Kidney epithelial cell (primary cell): ENCODE results near the gene DHFR. TPM values are rescaled to one million over a fixed set of nuclear protein-coding genes. Genes with fewer than 3 reads are reported as not detected.
"Not testable (repeated sequence)": the region's sequence is repeated elsewhere in the genome, so short reads cannot be mapped to it uniquely, and the experiment has no call there.

ENCODE experiments used
- DNase-seq: peaks from one replicate; pipeline ENCODE4 v3.0.0-alpha.2; 2010; ENCODE audit warnings: low read depth
- H3K27me3 ChIP-seq: 2 replicates; pipeline ENCODE4 v1.6.0; 2011; ENCODE audit warnings: low read length; ENCODE audit not compliant: control insufficient read depth, insufficient read depth
- H3K36me3 ChIP-seq: 2 replicates; pipeline ENCODE4 v1.5.1; 2011; ENCODE audit warnings: low read length; ENCODE audit not compliant: control insufficient read depth, insufficient read depth
- H3K4me3 ChIP-seq: 2 replicates; pipeline ENCODE4 v1.5.1; 2011; ENCODE audit warnings: low read depth, mild to moderate bottlenecking, control low read depth, low read length
- total RNA-seq: library from RNA; depleted of rRNA; stranded (reverse); fragments of >200 nt; gene quantifications from 2 replicates; pipeline ENCODE4 v1.2.3, GENCODE V29; 2015
- TF ChIP-seq, protein P1 (sequence below): IDR thresholded peaks from 2 replicates; pipeline ENCODE4 v1.5.1; 2011; ENCODE audit warnings: mild to moderate bottlenecking, moderate library complexity, low read length, control low read depth, inconsistent platforms; ENCODE audit not compliant: insufficient read depth, poor library complexity, severe bottlenecking

The DHFR gene
- total RNA-seq, 1 donor from 2014 or later: 18.5 TPM

DNA sequence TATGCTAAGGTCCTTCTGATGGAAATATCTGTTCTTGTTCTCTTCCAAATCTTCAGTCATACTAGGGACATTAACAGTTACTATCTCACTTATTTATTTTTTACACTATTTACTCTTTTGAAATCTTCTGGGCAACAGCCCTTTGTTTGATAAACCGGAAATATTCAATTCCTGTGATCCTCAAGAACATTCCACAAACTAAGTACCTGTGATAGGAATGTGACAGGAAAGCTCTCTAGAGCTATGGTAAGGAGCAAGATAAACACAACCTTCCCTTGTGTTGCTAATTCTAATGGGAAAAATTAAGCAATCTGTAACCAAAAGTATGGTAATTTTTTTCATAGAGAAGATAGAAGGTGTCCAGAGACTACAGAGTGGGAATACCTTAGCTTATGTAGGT lies 62.7 kb downstream of the DHFR start:
- Histone ChIP-seq H3K36me3 (no peaks in the 10 kb centered on the region), H3K27me3 (no peaks in the 10 kb centered on the region), H3K4me3 (no peak overlapping the region)
- TF ChIP-seq, protein P1, sequence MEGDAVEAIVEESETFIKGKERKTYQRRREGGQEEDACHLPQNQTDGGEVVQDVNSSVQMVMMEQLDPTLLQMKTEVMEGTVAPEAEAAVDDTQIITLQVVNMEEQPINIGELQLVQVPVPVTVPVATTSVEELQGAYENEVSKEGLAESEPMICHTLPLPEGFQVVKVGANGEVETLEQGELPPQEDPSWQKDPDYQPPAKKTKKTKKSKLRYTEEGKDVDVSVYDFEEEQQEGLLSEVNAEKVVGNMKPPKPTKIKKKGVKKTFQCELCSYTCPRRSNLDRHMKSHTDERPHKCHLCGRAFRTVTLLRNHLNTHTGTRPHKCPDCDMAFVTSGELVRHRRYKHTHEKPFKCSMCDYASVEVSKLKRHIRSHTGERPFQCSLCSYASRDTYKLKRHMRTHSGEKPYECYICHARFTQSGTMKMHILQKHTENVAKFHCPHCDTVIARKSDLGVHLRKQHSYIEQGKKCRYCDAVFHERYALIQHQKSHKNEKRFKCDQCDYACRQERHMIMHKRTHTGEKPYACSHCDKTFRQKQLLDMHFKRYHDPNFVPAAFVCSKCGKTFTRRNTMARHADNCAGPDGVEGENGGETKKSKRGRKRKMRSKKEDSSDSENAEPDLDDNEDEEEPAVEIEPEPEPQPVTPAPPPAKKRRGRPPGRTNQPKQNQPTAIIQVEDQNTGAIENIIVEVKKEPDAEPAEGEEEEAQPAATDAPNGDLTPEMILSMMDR: no peak
- no peak for DNase-seq

DNA sequence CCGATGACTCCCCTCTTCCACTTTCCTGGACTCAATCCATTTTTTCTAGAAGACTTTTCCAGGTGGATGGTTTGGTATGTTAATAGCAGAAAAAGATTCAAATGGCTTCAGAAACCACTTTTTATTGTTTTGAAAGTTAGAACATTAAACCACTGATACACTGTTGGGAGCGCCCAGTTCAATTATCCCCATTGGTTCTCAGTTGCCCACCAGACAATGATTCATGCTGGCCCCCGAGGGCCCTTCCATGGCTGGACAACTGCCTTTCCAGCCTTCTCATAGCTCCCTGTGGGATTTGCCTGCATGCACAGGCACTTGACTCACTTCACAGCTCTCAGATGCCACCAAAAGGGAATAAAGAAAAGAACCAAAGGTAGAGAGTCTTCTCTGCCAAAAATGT lies 63.4 kb downstream of the DHFR start:
- Histone ChIP-seq H3K4me3 (no peak overlapping the region), H3K27me3 (no peaks in the 10 kb centered on the region), H3K36me3 (no peaks in the 10 kb centered on the region)
- TF ChIP-seq, protein P1: no peak
- peak; percentile 87 for DNase-seq

DNA sequence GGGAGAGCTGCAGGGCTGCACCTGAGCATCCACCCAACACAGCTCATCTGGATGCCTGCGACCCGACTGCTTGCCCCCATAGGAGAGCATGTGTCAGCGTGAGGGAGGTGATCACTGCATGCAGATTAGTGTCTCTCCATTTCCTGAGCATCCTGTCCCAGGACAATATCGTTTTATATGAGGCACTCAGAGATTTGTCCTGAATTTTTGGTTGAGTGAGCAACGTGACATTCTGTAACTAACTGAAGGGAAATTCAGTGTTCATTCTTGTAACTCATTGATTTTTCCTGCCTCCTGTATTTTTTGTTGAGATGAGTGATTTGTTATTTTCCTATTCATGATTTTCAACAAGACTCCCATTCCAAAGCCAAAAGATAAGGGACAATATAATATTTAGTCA lies 64.0 kb downstream of the DHFR start:
- H3K4me3 ChIP-seq: no peak overlapping the region
- H3K27me3 ChIP-seq: no peaks in the 10 kb centered on the region
- DNase-seq: no peak
- no peaks in the 10 kb centered on the region for H3K36me3 ChIP-seq
- TF ChIP-seq, protein P1: no peak

DNA sequence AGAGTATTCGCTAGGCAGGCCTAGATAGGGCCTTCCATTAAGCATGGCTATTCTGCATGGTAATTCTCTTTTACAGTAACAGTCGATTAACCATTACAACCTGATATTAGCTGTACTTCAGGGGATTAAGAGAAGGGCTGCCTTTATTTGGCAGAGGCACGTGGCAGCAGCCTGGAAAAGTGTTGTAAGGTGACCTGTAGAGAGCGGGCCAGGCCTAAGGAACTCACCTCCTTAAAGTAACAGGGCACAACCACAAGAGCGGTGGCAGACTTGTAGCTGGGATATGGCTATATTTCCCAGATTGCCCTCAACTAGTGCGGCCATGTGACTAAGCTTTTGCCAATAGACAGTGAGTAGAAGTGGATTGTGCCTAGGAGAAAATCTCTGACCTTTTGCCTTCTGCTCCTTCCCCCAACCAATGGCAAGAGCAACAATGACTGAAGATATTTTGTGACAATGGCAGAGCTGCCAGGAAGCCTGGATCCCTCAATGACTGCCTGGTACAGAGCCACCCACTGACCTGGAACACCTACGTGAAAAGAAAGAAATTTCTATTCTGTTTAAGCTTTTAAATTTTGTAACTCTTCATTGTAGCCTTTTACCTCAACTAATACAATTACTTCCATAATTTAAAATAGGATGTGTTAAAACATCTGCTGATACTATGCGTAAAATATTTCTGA lies 65.8 kb downstream of the DHFR start:
- TF ChIP-seq, protein P1: no peak
- no peak overlapping the region for H3K4me3 ChIP-seq
- DNase-seq: no peak
- no peaks in the 10 kb centered on the region for H3K27me3 ChIP-seq
- H3K36me3 ChIP-seq: no peaks in the 10 kb centered on the region

DNA sequence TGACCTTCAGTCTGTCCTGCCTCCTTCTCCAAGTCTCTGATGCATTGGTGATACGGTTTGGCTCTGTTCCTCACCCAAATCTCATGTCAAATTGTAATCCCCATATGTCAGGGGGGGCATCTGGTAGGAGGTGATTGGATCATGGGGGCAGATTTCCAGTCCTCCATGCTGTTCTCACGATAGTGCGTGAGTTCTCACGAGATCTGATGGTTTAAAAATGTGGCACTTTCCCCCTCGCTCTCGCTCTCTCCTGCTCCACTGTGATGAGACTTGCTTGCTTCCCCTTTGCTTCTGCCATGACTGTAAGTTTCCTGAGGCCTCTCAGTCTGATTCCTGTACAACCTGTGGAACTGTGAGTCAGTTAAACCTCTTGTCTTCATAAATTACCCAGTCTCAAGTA lies 70.0 kb downstream of the DHFR start:
- Histone ChIP-seq H3K36me3 (no peaks in the 10 kb centered on the region), H3K27me3 (no peaks in the 10 kb centered on the region), H3K4me3 (no peak overlapping the region)
- DNase-seq: no peak
- TF ChIP-seq, protein P1: no peak

DNA sequence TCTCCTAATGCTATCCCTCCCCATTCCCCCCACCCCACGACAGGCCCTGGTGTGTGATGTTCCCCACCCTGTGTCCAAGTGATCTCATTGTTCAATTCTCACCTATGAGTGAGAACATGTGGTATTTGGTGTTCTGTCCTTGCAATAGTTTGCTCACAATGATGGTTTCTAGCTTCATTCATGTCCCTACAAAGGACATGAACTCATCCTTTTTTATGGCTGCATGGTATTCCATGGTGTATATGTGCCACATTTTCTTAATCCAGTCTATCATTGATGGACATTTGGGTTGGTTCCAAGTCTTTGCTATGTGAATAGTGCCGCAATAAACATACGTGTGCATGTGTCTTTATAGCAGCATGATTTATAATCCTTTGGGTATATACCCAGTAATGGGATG lies 74.5 kb downstream of the DHFR start:
- H3K36me3 ChIP-seq, H3K4me3 ChIP-seq, DNase-seq, H3K27me3 ChIP-seq: not testable (repeated sequence)
